ENCODE data around the gene DIPK1C.

The DIPK1C gene

GRCh38 chr18:74422541-74422940, 34.6 kb downstream of the DIPK1C start:
- POLR2A ChIA-PET (ENCODE audit: low non-redundant PET), result no interaction called here
- no peak for DNase-seq (ENCODE audit: low spot score)
- no peak overlapping the region for H3K27ac ChIP-seq
- no peak for TF ChIP-seq CTCF (conservative IDR thresholded peaks at IDR 0.05; ENCODE audit: low read depth)
- CTCF ChIA-PET, result no interaction called here

- no peak for DNase-seq (ENCODE audit: low spot score)
- ChIA-PET CTCF (no interaction called here), POLR2A (ENCODE audit: low non-redundant PET) (no interaction called here)
- TF ChIP-seq CTCF (conservative IDR thresholded peaks at IDR 0.05; ENCODE audit: low read depth), result no peak
- no peak overlapping the region for H3K27ac ChIP-seq
Observed at GRCh38 chr18:74420926-74421325, 36.2 kb downstream of the DIPK1C start.

GRCh38 chr18:74420481-74420880, 36.6 kb downstream of the DIPK1C start:
- no peak overlapping the region for H3K27ac ChIP-seq
- no peak for DNase-seq (ENCODE audit: low spot score)
- TF ChIP-seq CTCF (conservative IDR thresholded peaks at IDR 0.05; ENCODE audit: low read depth), result no peak
- ChIA-PET CTCF (no interaction called here), POLR2A (ENCODE audit: low non-redundant PET) (no interaction called here)

- DNase-seq (ENCODE audit: low spot score), result no peak
- POLR2A ChIA-PET (ENCODE audit: low non-redundant PET), result no interaction called here
- no peak for TF ChIP-seq CTCF (conservative IDR thresholded peaks at IDR 0.05; ENCODE audit: low read depth)
- no peak overlapping the region for H3K27ac ChIP-seq
- CTCF ChIA-PET, result no interaction called here
Observed at GRCh38 chr18:74419761-74420160, 37.3 kb downstream of the DIPK1C start.

GRCh38 chr18:74418023-74418422, 39.1 kb downstream of the DIPK1C start:
- no peak overlapping the region for H3K27ac ChIP-seq
- TF ChIP-seq CTCF (conservative IDR thresholded peaks at IDR 0.05; ENCODE audit: low read depth), result no peak
- no peak for DNase-seq (ENCODE audit: low spot score)
- POLR2A ChIA-PET (ENCODE audit: low non-redundant PET), result no interaction called here
- CTCF ChIA-PET, result no interaction called here

GRCh38 chr18:74416124-74416523, 41.0 kb downstream of the DIPK1C start:
- no peak overlapping the region for H3K27ac ChIP-seq
- ChIA-PET CTCF (no interaction called here), POLR2A (ENCODE audit: low non-redundant PET) (no interaction called here)
- no peak for DNase-seq (ENCODE audit: low spot score)
- no peak for TF ChIP-seq CTCF (conservative IDR thresholded peaks at IDR 0.05; ENCODE audit: low read depth)

- TF ChIP-seq CTCF (conservative IDR thresholded peaks at IDR 0.05; ENCODE audit: low read depth), result no peak
- no peak for DNase-seq (ENCODE audit: low spot score)
- ChIA-PET POLR2A (ENCODE audit: low non-redundant PET) (no interaction called here), CTCF (no interaction called here)
- no peak overlapping the region for H3K27ac ChIP-seq
Observed at GRCh38 chr18:74414953-74415515, 42.1 kb downstream of the DIPK1C start.
